CD4-positive, CD25-positive, alpha-beta regulatory T cell (primary cell): ENCODE results near the gene TSPAN16. TPM values are rescaled to one million over a fixed set of nuclear protein-coding genes. Genes with fewer than 3 reads are reported as not detected.
"Not testable (repeated sequence)": the region's sequence is repeated elsewhere in the genome, so short reads cannot be mapped to it uniquely, and the experiment has no call there.

Experiments used
- ATAC-seq, 2 donors: fragments of 150-1000 bp; cut with Tn5 transposase; one replicate each; pipeline ENCODE4 v1.10.0; 2021; ENCODE audit warnings: low read depth in 2 of 2, moderate number of reproducible peaks in 2 of 2, moderate library complexity in 1 of 2
- DNase-seq, 3 donors: peaks; one replicate each; pipeline versions ENCODE4 v3.0.0 to v3.0.0-alpha.2; 2012 to 2022; ENCODE audit warnings: mixed read lengths in 1 of 3
- H3K27ac ChIP-seq: one replicate; pipeline ENCODE4 v1.7.0; 2013; ENCODE audit warnings: mild to moderate bottlenecking, low read length; ENCODE audit not compliant: insufficient read depth, poor library complexity, severe bottlenecking
- H3K27me3 ChIP-seq: one replicate; pipeline ENCODE4 v1.7.0; 2013; ENCODE audit warnings: low read length; ENCODE audit not compliant: control insufficient read depth, insufficient read depth
- H3K36me3 ChIP-seq: one replicate; pipeline ENCODE4 v1.7.0; 2013; ENCODE audit warnings: mild to moderate bottlenecking, low read length, moderate library complexity; ENCODE audit not compliant: control insufficient read depth, insufficient read depth
- H3K4me1 ChIP-seq: 2 replicates; pipeline ENCODE4 v1.7.0; 2013; ENCODE audit warnings: mild to moderate bottlenecking, low read length; ENCODE audit not compliant: insufficient read depth, control insufficient read depth, poor library complexity, severe bottlenecking
- H3K4me3 ChIP-seq: one replicate; pipeline ENCODE4 v1.7.0; 2013; ENCODE audit warnings: low read depth, mild to moderate bottlenecking, low read length, moderate library complexity
- H3K9me3 ChIP-seq, 2 experiments: 1 replicate in 1 of 2; 2 replicates in 1 of 2; pipeline ENCODE4 v1.7.0; 2013; ENCODE audit warnings: low read length in 2 of 2, mild to moderate bottlenecking in 1 of 2, moderate library complexity in 1 of 2; ENCODE audit not compliant: control insufficient read depth in 2 of 2
- H3K27ac Mint-ChIP-seq, 3 donors: one replicate each; pipeline ENCODE4 v1.8.0; 2020 to 2022; ENCODE audit warnings: mild to moderate bottlenecking in 3 of 3, mixed read lengths in 3 of 3, moderate library complexity in 2 of 3
- H3K27me3 Mint-ChIP-seq: one replicate; pipeline ENCODE4 v1.8.0; 2022; ENCODE audit warnings: mild to moderate bottlenecking, mixed read lengths
- H3K36me3 Mint-ChIP-seq: one replicate; pipeline ENCODE4 v1.8.0; 2020; ENCODE audit warnings: mixed read lengths
- H3K4me1 Mint-ChIP-seq, 4 donors: one replicate each; pipeline ENCODE4 v1.8.0; 2020 to 2022; ENCODE audit warnings: mixed read lengths in 4 of 4, mild to moderate bottlenecking in 1 of 4
- H3K4me3 Mint-ChIP-seq, 4 donors: one replicate each; pipeline ENCODE4 v1.8.0; 2020 to 2022; ENCODE audit warnings: mild to moderate bottlenecking in 4 of 4, mixed read lengths in 4 of 4, moderate library complexity in 3 of 4
- H3K9me3 Mint-ChIP-seq, 7 donors: one replicate each; pipeline ENCODE4 v1.8.0; 2020 to 2022; ENCODE audit warnings: mixed read lengths in 7 of 7, mild to moderate bottlenecking in 3 of 7, moderate library complexity in 2 of 7
- polyA plus RNA-seq, 4 donors: library from polyadenylated mRNA; unstranded; fragments of 300-500 nt; fragmentation: Illumina TruSeq; gene quantifications; one replicate each; pipeline ENCODE4 v1.2.3, GENCODE V29; 2021
- total RNA-seq: library from RNA; stranded (reverse); gene quantifications from one replicate; pipeline ENCODE4 v1.2.3, GENCODE V29; 2022

TSPAN16 gene
- total and polyA plus RNA-seq, 5 donors from 2014 or later, result not detected

DNA sequence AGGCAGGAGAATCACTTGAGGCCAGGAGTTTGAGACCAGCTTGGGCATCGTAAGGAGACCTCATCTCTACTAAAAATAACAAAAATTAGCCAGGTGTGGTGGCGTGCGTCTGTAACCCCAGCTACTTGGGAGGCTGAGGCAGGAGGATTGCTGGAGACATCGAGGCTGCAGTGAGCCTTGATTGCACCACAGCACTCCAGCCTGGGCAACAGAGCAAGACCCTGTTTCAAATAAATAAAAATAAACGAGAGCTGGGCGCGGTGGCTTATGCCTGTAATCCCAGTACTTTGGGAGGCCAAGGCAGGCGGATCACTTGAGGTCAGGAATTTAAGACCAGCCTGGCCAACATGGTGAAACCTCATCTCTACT lies 44.1 kb downstream of the TSPAN16 start:
- peaks cover 37% of the 10 kb centered on the region for H3K4me1 ChIP-seq
- not testable (repeated sequence) for H3K27me3 ChIP-seq, ATAC-seq, H3K27me3 Mint-ChIP-seq, H3K9me3 Mint-ChIP-seq, H3K9me3 ChIP-seq, DNase-seq
- Mint-ChIP-seq H3K4me3 (peak overlapping the region; percentile 87 to 95 (median 90)), H3K36me3 (peaks cover 17% of the 10 kb centered on the region), H3K4me1 (peaks cover 0 to 44% (median 19%) of the 10 kb centered on the region in 4 donors), H3K27ac (peak overlapping the region; percentile 52 to 90 (median 89))
- peak overlapping the region; percentile 87 for H3K4me3 ChIP-seq
- H3K36me3 ChIP-seq, result peaks cover 15% of the 10 kb centered on the region
- H3K27ac ChIP-seq, result peak overlapping the region; percentile 65

GRCh38 chr19:11342429-11342828 lies 46.5 kb downstream of the TSPAN16 start:
- peaks cover 0 to 58% (median 27%) of the 10 kb centered on the region in 4 donors for H3K4me1 Mint-ChIP-seq
- no peaks in the 10 kb centered on the region for H3K27me3 Mint-ChIP-seq
- ATAC-seq, result no peak
- peaks cover 5% of the 10 kb centered on the region for H3K36me3 Mint-ChIP-seq
- Histone ChIP-seq H3K4me1 (peaks cover 49% of the 10 kb centered on the region), H3K27me3 (no peaks in the 10 kb centered on the region), H3K27ac (no peak overlapping the region), H3K36me3 (no peaks in the 10 kb centered on the region), H3K9me3 (no peaks in the 10 kb centered on the region), H3K4me3 (no peak overlapping the region)
- no peaks in the 10 kb centered on the region for H3K9me3 Mint-ChIP-seq
- H3K4me3 Mint-ChIP-seq, result peak overlapping the region in 2 of 4 donors; percentile 43 to 75
- H3K27ac Mint-ChIP-seq, result no peak overlapping the region
- no peak for DNase-seq

DNA sequence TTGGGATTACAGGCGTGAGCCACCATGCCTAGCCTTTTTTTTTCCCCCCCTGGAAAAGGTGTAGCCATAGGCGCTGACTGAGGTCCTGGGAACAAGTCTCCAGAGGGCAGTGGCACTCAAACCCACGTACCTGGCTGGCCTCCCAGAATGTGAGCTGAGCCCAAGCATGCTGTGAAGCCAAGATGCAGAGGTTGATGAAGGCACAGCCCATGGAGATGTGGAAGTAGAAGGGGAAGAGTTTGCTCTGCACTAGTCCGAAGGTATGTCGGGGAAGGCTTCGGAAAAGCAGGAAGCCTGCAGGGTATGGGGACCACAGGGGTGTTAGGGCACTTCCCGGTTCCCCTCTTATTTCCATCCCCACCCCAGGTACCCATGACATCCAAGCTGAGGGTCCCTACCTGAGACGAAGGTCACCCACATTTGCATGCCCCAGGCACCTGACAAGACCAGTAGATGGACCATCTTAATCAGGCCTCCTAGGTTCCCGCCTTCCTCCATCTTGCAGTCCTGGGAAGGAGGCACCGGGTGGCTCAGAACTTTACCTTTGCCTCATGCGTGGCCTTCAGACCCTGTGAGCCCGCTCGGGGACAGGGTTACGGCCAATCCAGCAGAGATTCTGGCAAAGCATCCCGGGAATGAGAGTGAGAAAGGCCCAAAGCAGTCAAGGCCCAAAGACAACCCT lies 49.3 kb downstream of the TSPAN16 start:
- no peaks in the 10 kb centered on the region for H3K27me3 ChIP-seq
- peak overlapping the region; percentile 84 for H3K27ac ChIP-seq
- no peaks in the 10 kb centered on the region for H3K9me3 Mint-ChIP-seq
- H3K4me3 ChIP-seq, result peak overlapping the region; percentile 91
- ATAC-seq (no peak), DNase-seq (no peak)
- H3K27ac Mint-ChIP-seq, result peak overlapping the region in 2 of 3 donors; percentile 95 to 98
- peaks cover 4% of the 10 kb centered on the region for H3K27me3 Mint-ChIP-seq
- peak overlapping the region; percentile 91 to 99 (median 99) for H3K4me3 Mint-ChIP-seq
- H3K36me3 Mint-ChIP-seq, result peaks cover 8% of the 10 kb centered on the region
- peaks cover 0 to 3% of the 10 kb centered on the region in 2 experiments for H3K9me3 ChIP-seq
- H3K4me1 ChIP-seq, result peaks cover 21% of the 10 kb centered on the region
- peaks cover 2% of the 10 kb centered on the region for H3K36me3 ChIP-seq
- peaks cover 0 to 39% (median 15%) of the 10 kb centered on the region in 4 donors for H3K4me1 Mint-ChIP-seq

GRCh38 chr19:11346104-11346940 lies 50.4 kb downstream of the TSPAN16 start, which contains the start of the genes CCDC159 and TMEM205:
TSS of gene CCDC159 (plus strand) at chr19:11346519. CDS start at chr19:11346607, 88 bp downstream.
TSS of gene TMEM205 (minus strand) at chr19:11346268. CDS start at chr19:11345619, 649 bp downstream.
- Mint-ChIP-seq H3K27me3 (peaks cover 4% of the 10 kb centered on the region), H3K4me1 (peaks cover 0 to 39% (median 15%) of the 10 kb centered on the region in 4 donors), H3K9me3 (no peaks in the 10 kb centered on the region), H3K4me3 (peak within 1 kb of the TSS; percentile 91 to 99 (median 99)), H3K36me3 (peaks cover 8% of the 10 kb centered on the region), H3K27ac (peak within 1 kb of the TSS; percentile 91 to 98 (median 95))
- Histone ChIP-seq H3K36me3 (peaks cover 2% of the 10 kb centered on the region), H3K27me3 (no peaks in the 10 kb centered on the region), H3K9me3 (peaks cover 0 to 3% of the 10 kb centered on the region in 2 experiments), H3K4me3 (peak within 1 kb of the TSS; percentile 97), H3K4me1 (peaks cover 21% of the 10 kb centered on the region), H3K27ac (peak within 1 kb of the TSS; percentile 84)
- peak; percentile 98 to 99 (median 99) for DNase-seq
- peak; percentile 97 for ATAC-seq

- H3K27ac ChIP-seq, result peak overlapping the region; percentile 79
- peaks cover 2% of the 10 kb centered on the region for H3K36me3 ChIP-seq
- H3K4me1 ChIP-seq, result peaks cover 21% of the 10 kb centered on the region
- no peaks in the 10 kb centered on the region for H3K9me3 Mint-ChIP-seq
- H3K36me3 Mint-ChIP-seq, result peaks cover 8% of the 10 kb centered on the region
- H3K4me1 Mint-ChIP-seq, result peaks cover 0 to 36% (median 15%) of the 10 kb centered on the region in 4 donors
- peaks cover 0 to 3% of the 10 kb centered on the region in 2 experiments for H3K9me3 ChIP-seq
- H3K27ac Mint-ChIP-seq, result peak overlapping the region; percentile 75 to 95 (median 90)
- H3K27me3 Mint-ChIP-seq, result peaks cover 4% of the 10 kb centered on the region
- ATAC-seq, result no peak
- H3K4me3 ChIP-seq, result no peak overlapping the region
- no peak for DNase-seq
- peak overlapping the region; percentile 91 to 99 (median 99) for H3K4me3 Mint-ChIP-seq
- H3K27me3 ChIP-seq, result no peaks in the 10 kb centered on the region
These were observed 51.6 kb downstream of the TSPAN16 start for GRCh38 chr19:11347546-11348039.

DNA sequence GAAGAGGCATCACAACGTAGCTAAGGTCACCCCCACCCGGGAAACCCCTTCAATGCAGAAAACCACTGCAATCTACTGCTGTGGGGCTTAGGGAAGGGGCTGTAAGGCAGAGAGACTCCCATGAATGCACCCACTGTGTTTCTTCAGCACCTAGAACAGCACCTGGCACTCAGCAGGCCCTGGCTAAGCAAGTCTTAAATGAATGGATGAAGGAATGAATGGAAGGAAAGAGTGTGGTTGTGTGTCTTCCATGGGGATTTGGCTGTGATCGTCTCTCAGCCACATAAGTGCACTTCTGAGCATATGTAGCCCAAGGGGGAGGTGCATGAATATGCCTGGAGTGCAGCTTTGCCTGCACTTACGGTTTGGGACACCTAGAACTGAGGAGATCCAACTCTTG lies 53.2 kb downstream of the TSPAN16 start:
- Mint-ChIP-seq H3K36me3 (peaks cover 8% of the 10 kb centered on the region), H3K27ac (no peak overlapping the region), H3K9me3 (no peaks in the 10 kb centered on the region), H3K27me3 (peaks cover 4% of the 10 kb centered on the region), H3K4me3 (peak overlapping the region in 1 of 4 donors; percentile 61), H3K4me1 (peaks cover 0 to 35% (median 15%) of the 10 kb centered on the region in 4 donors)
- H3K27ac ChIP-seq, result no peak overlapping the region
- DNase-seq, result no peak
- peaks cover 2% of the 10 kb centered on the region for H3K36me3 ChIP-seq
- peaks cover 0 to 3% of the 10 kb centered on the region in 2 experiments for H3K9me3 ChIP-seq
- peaks cover 21% of the 10 kb centered on the region for H3K4me1 ChIP-seq
- H3K4me3 ChIP-seq, result no peak overlapping the region
- H3K27me3 ChIP-seq, result no peaks in the 10 kb centered on the region
- no peak for ATAC-seq

DNA sequence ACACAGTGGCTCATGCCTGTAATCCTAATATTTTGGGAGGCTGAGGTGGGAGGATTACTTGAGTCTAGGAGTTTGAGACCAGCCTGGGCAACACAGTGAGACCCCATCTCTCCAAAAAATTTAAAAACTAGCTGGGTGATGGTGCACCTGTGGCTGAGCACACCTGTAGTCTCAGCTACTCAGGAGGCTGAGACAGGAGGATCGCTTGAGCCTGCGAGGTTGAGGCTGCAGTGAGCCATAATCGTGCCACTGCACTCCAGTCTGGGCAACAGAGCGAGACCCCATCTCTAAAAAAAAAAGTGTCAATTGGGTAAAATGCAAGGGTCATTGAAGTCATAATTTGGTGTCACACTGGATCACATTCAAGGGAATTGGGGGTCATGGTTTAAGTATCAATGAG lies 58.1 kb downstream of the TSPAN16 start:
- H3K27me3 ChIP-seq, H3K9me3 Mint-ChIP-seq, H3K27ac ChIP-seq, H3K4me3 ChIP-seq, ATAC-seq, H3K36me3 ChIP-seq, H3K27ac Mint-ChIP-seq, H3K9me3 ChIP-seq, H3K27me3 Mint-ChIP-seq, DNase-seq, H3K36me3 Mint-ChIP-seq, H3K4me1 ChIP-seq: not testable (repeated sequence)
- peaks cover 0 to 20% (median 4%) of the 10 kb centered on the region in 4 donors for H3K4me1 Mint-ChIP-seq
- peak overlapping the region in 2 of 4 donors; percentile 39 to 67 for H3K4me3 Mint-ChIP-seq
